Measurements from ENCODE around the gene PES1. TPM values are rescaled to one million over a fixed set of nuclear protein-coding genes. Genes with fewer than 3 reads are reported as not detected.

The PES1 gene
- total RNA-seq, 3 donors from 2014 or later = 45.3 to 65.1 (median 56.4) TPM

GRCh38 chr22:30614268-30614667 lies 22.6 kb upstream of the PES1 start:
- Histone ChIP-seq H3K36me3 (no peaks in the 10 kb centered on the region), H3K4me1 (no peaks in the 10 kb centered on the region), H3K9me3 (no peaks in the 10 kb centered on the region), H3K4me3 (no peak overlapping the region), H3K27me3 (no peaks in the 10 kb centered on the region), H3K27ac (no peak overlapping the region)
- TF ChIP-seq, protein P1, sequence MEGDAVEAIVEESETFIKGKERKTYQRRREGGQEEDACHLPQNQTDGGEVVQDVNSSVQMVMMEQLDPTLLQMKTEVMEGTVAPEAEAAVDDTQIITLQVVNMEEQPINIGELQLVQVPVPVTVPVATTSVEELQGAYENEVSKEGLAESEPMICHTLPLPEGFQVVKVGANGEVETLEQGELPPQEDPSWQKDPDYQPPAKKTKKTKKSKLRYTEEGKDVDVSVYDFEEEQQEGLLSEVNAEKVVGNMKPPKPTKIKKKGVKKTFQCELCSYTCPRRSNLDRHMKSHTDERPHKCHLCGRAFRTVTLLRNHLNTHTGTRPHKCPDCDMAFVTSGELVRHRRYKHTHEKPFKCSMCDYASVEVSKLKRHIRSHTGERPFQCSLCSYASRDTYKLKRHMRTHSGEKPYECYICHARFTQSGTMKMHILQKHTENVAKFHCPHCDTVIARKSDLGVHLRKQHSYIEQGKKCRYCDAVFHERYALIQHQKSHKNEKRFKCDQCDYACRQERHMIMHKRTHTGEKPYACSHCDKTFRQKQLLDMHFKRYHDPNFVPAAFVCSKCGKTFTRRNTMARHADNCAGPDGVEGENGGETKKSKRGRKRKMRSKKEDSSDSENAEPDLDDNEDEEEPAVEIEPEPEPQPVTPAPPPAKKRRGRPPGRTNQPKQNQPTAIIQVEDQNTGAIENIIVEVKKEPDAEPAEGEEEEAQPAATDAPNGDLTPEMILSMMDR (IDR thresholded peaks at IDR 0.05) = no peak
- TF ChIP-seq POLR2A (IDR thresholded peaks at IDR 0.05) = no peak
- TF ChIP-seq POLR2AphosphoS5 (IDR thresholded peaks at IDR 0.05) = no peak
- no peak for DNase-seq (ENCODE audit: low spot score in 2 of 2)
- intact Hi-C loops (cut with DNase I; ENCODE audit: low total_unique reads) = loop anchor here (10.0 kb wide), 1 partner anchor 311 kb away; no protein-coding TSS in a partner anchor

GRCh38 chr22:30612789-30613188 lies 21.1 kb upstream of the PES1 start:
- Histone ChIP-seq H3K4me3 (no peak overlapping the region), H3K9me3 (no peaks in the 10 kb centered on the region), H3K36me3 (no peaks in the 10 kb centered on the region), H3K4me1 (no peaks in the 10 kb centered on the region), H3K27ac (no peak overlapping the region), H3K27me3 (no peaks in the 10 kb centered on the region)
- DNase-seq (ENCODE audit: low spot score in 2 of 2) = no peak
- intact Hi-C loops (cut with DNase I; ENCODE audit: low total_unique reads) = loop anchor here (10.0 kb wide), 1 partner anchor 312 kb away; no protein-coding TSS in a partner anchor
- TF ChIP-seq, protein P1 (IDR thresholded peaks at IDR 0.05) = no peak
- TF ChIP-seq POLR2A (IDR thresholded peaks at IDR 0.05) (no peak), POLR2AphosphoS5 (IDR thresholded peaks at IDR 0.05) (no peak)

- Histone ChIP-seq H3K4me3 (no peak overlapping the region), H3K27ac (no peak overlapping the region), H3K36me3 (no peaks in the 10 kb centered on the region), H3K4me1 (no peaks in the 10 kb centered on the region), H3K27me3 (no peaks in the 10 kb centered on the region), H3K9me3 (no peaks in the 10 kb centered on the region)
- DNase-seq (ENCODE audit: low spot score in 2 of 2) = no peak
- no peak for TF ChIP-seq POLR2AphosphoS5 (IDR thresholded peaks at IDR 0.05)
- TF ChIP-seq, protein P1 (IDR thresholded peaks at IDR 0.05) = no peak
- intact Hi-C loops (cut with DNase I; ENCODE audit: low total_unique reads) = loop anchor here (10.0 kb wide), 1 partner anchor 314 kb away; no protein-coding TSS in a partner anchor
Measured at GRCh38 chr22:30611197-30611596, 19.5 kb upstream of the PES1 start.

DNA sequence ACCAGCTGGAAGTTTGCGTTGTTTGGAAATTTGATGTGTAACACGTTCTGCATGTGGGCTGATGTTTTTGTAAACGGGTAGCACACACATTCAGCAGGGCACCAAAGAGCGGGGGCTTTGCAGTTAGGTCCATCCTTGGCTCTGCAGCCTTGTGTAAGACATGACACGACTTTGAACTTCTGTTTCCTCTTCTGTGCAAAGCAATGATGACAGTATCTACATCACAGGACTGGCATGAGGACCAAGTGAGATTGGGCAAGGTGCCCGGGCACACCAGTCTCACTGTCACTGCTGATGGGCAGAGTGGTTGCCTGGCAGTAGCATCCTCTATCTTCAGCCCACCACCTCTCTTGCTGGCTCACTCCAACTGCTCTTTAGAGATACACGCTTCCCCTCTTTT lies 18.6 kb upstream of the PES1 start:
- intact Hi-C loops (cut with DNase I; ENCODE audit: low total_unique reads) = loop anchor here (10.0 kb wide), 1 partner anchor 315 kb away; no protein-coding TSS in a partner anchor
- Histone ChIP-seq H3K36me3 (no peaks in the 10 kb centered on the region), H3K27me3 (no peaks in the 10 kb centered on the region), H3K27ac (no peak overlapping the region), H3K4me1 (peaks cover 0 to 7% of the 10 kb centered on the region in 2 donors), H3K4me3 (no peak overlapping the region), H3K9me3 (no peaks in the 10 kb centered on the region)
- no peak for DNase-seq (ENCODE audit: low spot score in 2 of 2)
- TF ChIP-seq POLR2A (IDR thresholded peaks at IDR 0.05) (no peak), POLR2AphosphoS5 (IDR thresholded peaks at IDR 0.05) (no peak)
- TF ChIP-seq, protein P1 (IDR thresholded peaks at IDR 0.05) = no peak

DNA sequence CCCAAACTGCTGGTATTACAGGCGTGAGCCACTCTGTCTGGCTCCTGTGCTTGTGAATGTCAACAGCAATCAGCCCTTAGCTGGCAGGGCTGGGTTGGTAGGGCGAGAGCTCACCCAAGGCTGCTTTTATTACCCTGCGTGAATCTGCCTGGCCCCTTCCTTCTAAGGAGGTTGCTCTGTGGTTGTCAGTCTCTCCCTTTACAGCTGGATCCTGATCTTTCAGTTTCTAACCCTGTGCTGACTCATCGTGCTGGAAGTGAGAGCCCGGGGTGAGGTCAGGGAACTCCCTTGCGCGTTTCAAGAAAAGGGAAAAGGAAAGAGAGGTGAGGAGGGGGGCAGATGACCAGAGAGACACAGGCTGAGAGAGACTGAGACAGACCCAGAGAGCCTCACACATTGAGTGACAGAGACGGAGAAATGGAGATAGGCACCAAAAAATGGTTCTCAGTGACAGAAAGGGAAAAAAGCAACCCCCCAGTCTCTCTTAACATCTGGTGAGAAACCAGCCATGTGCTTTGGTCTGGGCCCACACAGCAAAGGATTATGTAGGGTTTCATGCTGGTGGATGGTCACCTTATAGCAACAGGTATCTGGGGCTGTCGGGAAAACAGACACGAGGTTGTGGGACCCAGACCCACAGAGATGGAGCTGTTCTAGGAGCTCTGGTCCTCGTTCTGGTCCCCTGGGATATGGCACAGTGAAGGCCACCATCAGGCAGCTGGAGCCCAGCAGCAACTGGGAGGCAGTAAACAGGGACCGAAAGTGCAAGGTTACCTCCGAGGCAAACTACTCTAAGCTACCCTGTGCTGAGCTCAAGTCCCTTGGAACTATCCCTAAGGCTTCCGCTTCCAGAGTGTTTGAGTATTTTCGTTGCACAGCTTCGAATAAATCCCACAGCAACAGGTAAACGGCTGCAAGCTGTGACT lies 17.8 kb upstream of the PES1 start:
- intact Hi-C loops (cut with DNase I; ENCODE audit: low total_unique reads) = loop anchor here (10.0 kb wide), 1 partner anchor 315 kb away; no protein-coding TSS in a partner anchor
- TF ChIP-seq, protein P1 (IDR thresholded peaks at IDR 0.05) = no peak
- no peak for TF ChIP-seq POLR2A (IDR thresholded peaks at IDR 0.05)
- no peak for TF ChIP-seq POLR2AphosphoS5 (IDR thresholded peaks at IDR 0.05)
- Histone ChIP-seq H3K4me3 (peak overlapping the region in 1 of 3 donors; percentile 56), H3K4me1 (peaks cover 0 to 7% of the 10 kb centered on the region in 2 donors), H3K36me3 (no peaks in the 10 kb centered on the region), H3K9me3 (no peaks in the 10 kb centered on the region), H3K27ac (peak overlapping the region; percentile 37 to 62), H3K27me3 (no peaks in the 10 kb centered on the region)
- no peak for DNase-seq (ENCODE audit: low spot score in 2 of 2)
